Endothelial cell of umbilical vein (primary cell): ENCODE data around the gene DNAJC11. TPM values are rescaled to one million over a fixed set of nuclear protein-coding genes. Genes with fewer than 3 reads are reported as not detected.
A peak's percentile ranks its signal among the peaks of the same experiment; 100 is the strongest.
"Not testable (repeated sequence)": the region's sequence is repeated elsewhere in the genome, so short reads cannot be mapped to it uniquely, and the experiment has no call there.

Source experiments
- BruUV-seq: library from RNA; stranded (reverse); fragments of 400-500 nt; replicated peaks from 2 replicates; lab custom pipeline; 2021; lab: Mats Ljungman, UMichigan
- CTCF ChIA-PET: fragments of 300-600, 350-600 bp; sonication (Branson Sonifier 250); formaldehyde crosslinking; loops from one replicate; lab custom pipeline; 2021; ENCODE audit warnings: antibody characterized with exemption, inconsistent platforms; lab: Charles Lee
- POLR2A ChIA-PET: fragments of 300-600, 350-600 bp; sonication (Branson Sonifier 250); formaldehyde crosslinking; loops from one replicate; lab custom pipeline; 2021; ENCODE audit warnings: antibody characterized with exemption, inconsistent platforms; lab: Charles Lee
- DNase-seq: peaks from one replicate; pipeline ENCODE4 v3.0.0-alpha.2; 2011; ENCODE audit warnings: low read depth, low spot score
- FAIRE-seq: peaks from 2 replicates; lab custom pipeline; 2011; peaks lifted over from hg19 to GRCh38; lab: Jason Lieb, UNC
- H2AFZ ChIP-seq: 2 replicates; pipeline ENCODE4 v1.6.0; 2012; ENCODE audit warnings: low read depth, low read length, control low read depth, inconsistent platforms
- H3K27ac ChIP-seq: 2 replicates; pipeline ENCODE4 v1.5.1; 2011; ENCODE audit warnings: low read depth, mild to moderate bottlenecking, control low read depth, low read length, moderate library complexity; ENCODE audit not compliant: insufficient read depth
- H3K27me3 ChIP-seq, 2 experiments: 2 replicates each; pipeline versions ENCODE4 v1.6.0 to v1.6.1; 2011; ENCODE audit warnings: low read length in 2 of 2, mixed read lengths in 1 of 2; ENCODE audit not compliant: control insufficient read depth in 2 of 2, insufficient read depth in 2 of 2
- H3K36me3 ChIP-seq, 2 experiments: 2 replicates in 1 of 2; 3 replicates in 1 of 2; pipeline ENCODE4 v1.5.1; 2011; ENCODE audit warnings: low read length in 2 of 2, mild to moderate bottlenecking in 1 of 2, moderate library complexity in 1 of 2; ENCODE audit not compliant: control insufficient read depth in 2 of 2, insufficient read depth in 2 of 2; ENCODE audit errors: extremely low read depth in 1 of 2
- H3K4me1 ChIP-seq: 3 replicates; pipeline ENCODE4 v1.5.1; 2011; ENCODE audit warnings: mild to moderate bottlenecking, low read length; ENCODE audit not compliant: control insufficient read depth, insufficient read depth; ENCODE audit errors: extremely low read depth
- H3K4me2 ChIP-seq: 2 replicates; pipeline ENCODE4 v1.6.1; 2011; ENCODE audit warnings: low read length, control low read depth, mixed read lengths; ENCODE audit not compliant: insufficient read depth
- H3K4me3 ChIP-seq, 3 experiments: fragments of 200-600 bp in 1 of 3; sonication (generic), shearing (Covaris generic) in 1 of 3; replicated peaks in 1 of 3; 2 replicates each; pipeline ENCODE4 v1.5.1; 2011 to 2016; ENCODE audit warnings: control low read depth in 3 of 3, low read length in 3 of 3, mild to moderate bottlenecking in 2 of 3, inconsistent platforms in 1 of 3, low read depth in 1 of 3, moderate library complexity in 1 of 3; ENCODE audit not compliant: insufficient read depth in 1 of 3
- H3K79me2 ChIP-seq: 2 replicates; pipeline ENCODE4 v1.6.0; 2012; ENCODE audit warnings: low read length, inconsistent platforms; ENCODE audit not compliant: control insufficient read depth, insufficient read depth
- H3K9ac ChIP-seq: replicated peaks from 2 replicates; pipeline ENCODE3; 2011; ENCODE audit warnings: low read length, control low read depth; ENCODE audit not compliant: insufficient read depth; ENCODE audit errors: extremely low read depth
- H3K9me1 ChIP-seq: replicated peaks from 3 replicates; pipeline ENCODE4 v1.6.0; 2011; ENCODE audit warnings: mild to moderate bottlenecking, low read length; ENCODE audit not compliant: control insufficient read depth, insufficient read depth; ENCODE audit errors: extremely low read depth
- H3K9me3 ChIP-seq: replicated peaks from 2 replicates; pipeline ENCODE4 v1.5.1; 2012; ENCODE audit warnings: low read length, inconsistent platforms; ENCODE audit not compliant: control insufficient read depth, insufficient read depth
- H4K20me1 ChIP-seq: replicated peaks from 2 replicates; pipeline ENCODE3; 2011; ENCODE audit warnings: mild to moderate bottlenecking, low read length; ENCODE audit not compliant: control insufficient read depth, insufficient read depth; ENCODE audit errors: extremely low read depth
- CTCF ChIP-seq, 2 donors: IDR thresholded peaks; 1 replicate in 1 of 2; 2 replicates in 1 of 2; pipeline ENCODE4 v1.5.1; 2011; ENCODE audit warnings: low read length in 2 of 2, mild to moderate bottlenecking in 2 of 2, moderate library complexity in 2 of 2, control low read depth in 1 of 2, inconsistent platforms in 1 of 2, low read depth in 1 of 2; ENCODE audit not compliant: insufficient read depth in 1 of 2; ENCODE audit errors: extremely low read depth in 1 of 2
- EZH2 ChIP-seq: IDR thresholded peaks from 2 replicates; pipeline ENCODE4 v1.6.1; 2012; ENCODE audit warnings: borderline replicate concordance, low read depth, mild to moderate bottlenecking, moderate library complexity, low read length, inconsistent platforms; ENCODE audit not compliant: severe bottlenecking
- FOS ChIP-seq: IDR thresholded peaks from 2 replicates; pipeline ENCODE4 v1.6.1; 2011; ENCODE audit warnings: mild to moderate bottlenecking, low read length, moderate library complexity, borderline replicate concordance; ENCODE audit not compliant: insufficient read depth
- JUN ChIP-seq: IDR thresholded peaks from 2 replicates; pipeline ENCODE4 v1.6.1; 2011; ENCODE audit warnings: borderline replicate concordance, low read depth; ENCODE audit not compliant: insufficient read length, insufficient read depth
- MAX ChIP-seq: IDR thresholded peaks from 2 replicates; pipeline ENCODE4 v1.6.1; 2011; ENCODE audit not compliant: insufficient read depth, insufficient read length
- MYC ChIP-seq: IDR thresholded peaks from one replicate; pipeline ENCODE4 v1.6.1; 2011; ENCODE audit warnings: mild to moderate bottlenecking, low read depth, low read length
- POLR2AphosphoS5 ChIP-seq: IDR thresholded peaks from 2 replicates; pipeline ENCODE4 v1.6.1; 2012; ENCODE audit warnings: low read depth, mild to moderate bottlenecking, control low read depth, low read length, moderate library complexity; ENCODE audit not compliant: insufficient read depth
- dilution Hi-C: fragments of 300-500 bp; cut with MboI; formaldehyde crosslinking; loops from one replicate; pipeline ENCODE4 v1.15.0; 2019; ENCODE audit warnings: low sequenced_read_pairs; ENCODE audit not compliant: extremely low pct_ligation_motif_present
- intact Hi-C: fragments of 100-400 bp; cut with micrococcal nuclease; formaldehyde crosslinking; loops from one replicate; pipeline ENCODE4 v1.10.0; 2022
- polyA plus RNA-seq, 4 experiments: library from polyadenylated mRNA; depleted of rRNA in 3 of 4; stranded (reverse) in 3 of 4; unstranded in 1 of 4; fragments of >200 nt; gene quantifications; 2 replicates each; pipeline versions ENCODE4 v1.2.1 to v1.2.3, GENCODE V29; 2011 to 2012; ENCODE audit warnings: missing spikeins in 1 of 4
- total RNA-seq: library from RNA; stranded (reverse); gene quantifications from 2 replicates; pipeline ENCODE4 v1.2.3, GENCODE V29; 2021

Gene DNAJC11
- total and polyA plus RNA-seq, 2 donors (not counting 3 experiments of a cell fraction or from before 2014, with no cell fraction given): 31.1 to 64.3 TPM

GRCh38 chr1:6743189-6744101 is 41.8 kb upstream of the DNAJC11 start:
- H4K20me1 ChIP-seq: no peaks in the 10 kb centered on the region
- peaks cover 8% of the 10 kb centered on the region for H3K4me1 ChIP-seq
- H3K9ac ChIP-seq: no peak overlapping the region
- H3K36me3 ChIP-seq: no peaks in the 10 kb centered on the region
- dilution Hi-C loops (no loop called here), intact Hi-C loops (loop anchor here (1.0 kb wide), 1 partner anchor 41 kb away; no protein-coding TSS in a partner anchor)
- DNase-seq: peak; percentile 65
- no peak overlapping the region for H3K4me3 ChIP-seq
- H3K79me2 ChIP-seq: no peaks in the 10 kb centered on the region
- POLR2A ChIA-PET: no interaction called here
- no TSS peak for BruUV-seq
- peak overlapping the region; percentile 63 for H2AFZ ChIP-seq
- no peaks in the 10 kb centered on the region for H3K27me3 ChIP-seq
- CTCF ChIA-PET: interaction anchor here (0.7 to 2.2 kb wide), 8 partner anchors 8 to 355 kb away, joined by 3 to 14 read pairs (median 4); partner anchors contain the start of gene DNAJC11
- H3K9me1 ChIP-seq: no peaks in the 10 kb centered on the region
- no peaks in the 10 kb centered on the region for H3K9me3 ChIP-seq
- peak; percentile 80 for FAIRE-seq
- H3K4me2 ChIP-seq: peak overlapping the region; percentile 5
- TF ChIP-seq POLR2AphosphoS5: no peak
- no peak for TF ChIP-seq MYC
- TF ChIP-seq MAX: no peak
- no peak for TF ChIP-seq CTCF (IDR thresholded peaks at IDR 0.05; ENCODE audit: extremely low read depth in 1 of 2, insufficient read depth in 1 of 2, low read depth in 1 of 2, low read length in 2 of 2)
- TF ChIP-seq JUN: no peak
- no peak for TF ChIP-seq FOS
- TF ChIP-seq EZH2: no peak
- H3K27ac ChIP-seq: no peak overlapping the region

- H3K9me1 ChIP-seq, H4K20me1 ChIP-seq, H3K27me3 ChIP-seq, H3K4me3 ChIP-seq, dilution Hi-C loops, POLR2A ChIA-PET, H3K4me2 ChIP-seq, H3K36me3 ChIP-seq, H3K79me2 ChIP-seq, H2AFZ ChIP-seq, H3K9ac ChIP-seq, BruUV-seq, H3K4me1 ChIP-seq, DNase-seq, FAIRE-seq, H3K27ac ChIP-seq, H3K9me3 ChIP-seq: not testable (repeated sequence)
- CTCF ChIA-PET: interaction anchor here (1.4 to 2.2 kb wide), 3 partner anchors 24 to 327 kb away, joined by 4 to 14 read pairs (median 9); partner anchors contain the start of gene DNAJC11
- intact Hi-C loops: loop anchor here (1.0 kb wide), 1 partner anchor 42 kb away; no protein-coding TSS in a partner anchor
Measured at GRCh38 chr1:6742676-6743188, 41.1 kb upstream of the DNAJC11 start.
